Trophoblast cell (in vitro differentiated cells and primary cell): ENCODE data around the gene HOXA1.
A peak's percentile ranks its signal among the peaks of the same experiment; 100 is the strongest.

Experiments used
- DNase-seq, 2 donors: peaks; one replicate each; pipeline ENCODE4 v3.0.0-alpha.2; 2016
- H2AFZ ChIP-seq: 2 replicates; pipeline ENCODE4 v1.6.1; 2013; ENCODE audit warnings: low read length, moderate library complexity, mild to moderate bottlenecking; ENCODE audit not compliant: insufficient read depth, poor library complexity
- H2AK5ac ChIP-seq: 2 replicates; pipeline ENCODE4 v1.6.1; 2013; ENCODE audit warnings: mild to moderate bottlenecking, low read length
- H2BK120ac ChIP-seq: 2 replicates; pipeline ENCODE4 v1.6.1; 2013; ENCODE audit warnings: low read length, mild to moderate bottlenecking, moderate library complexity; ENCODE audit not compliant: insufficient read depth, poor library complexity
- H2BK12ac ChIP-seq: 2 replicates; pipeline ENCODE4 v1.6.1; 2013; ENCODE audit warnings: mild to moderate bottlenecking, low read length, moderate library complexity
- H2BK5ac ChIP-seq: 2 replicates; pipeline ENCODE4 v1.6.1; 2013; ENCODE audit warnings: low read length, low read depth, moderate library complexity, mild to moderate bottlenecking; ENCODE audit not compliant: poor library complexity
- H3K14ac ChIP-seq: 2 replicates; pipeline ENCODE4 v1.6.1; 2013; ENCODE audit warnings: mild to moderate bottlenecking, low read length
- H3K18ac ChIP-seq: 2 replicates; pipeline ENCODE4 v1.6.1; 2013; ENCODE audit warnings: mild to moderate bottlenecking, low read length
- H3K23ac ChIP-seq: 2 replicates; pipeline ENCODE4 v1.6.1; 2013; ENCODE audit warnings: low read length
- H3K27ac ChIP-seq: 2 replicates; pipeline ENCODE4 v1.5.1; 2013; ENCODE audit warnings: low read depth, mild to moderate bottlenecking, inconsistent platforms, low read length, moderate library complexity
- H3K27me3 ChIP-seq: 2 replicates; pipeline ENCODE4 v1.6.1; 2013; ENCODE audit warnings: inconsistent platforms, mild to moderate bottlenecking, low read length, moderate library complexity; ENCODE audit not compliant: insufficient read depth
- H3K36me3 ChIP-seq, 2 experiments: 1 replicate in 1 of 2; 2 replicates in 1 of 2; pipeline ENCODE4 v1.6.1; 2013; ENCODE audit warnings: low read length in 2 of 2, mild to moderate bottlenecking in 2 of 2, moderate library complexity in 1 of 2; ENCODE audit not compliant: insufficient read depth in 2 of 2, control insufficient read depth in 1 of 2
- H3K4ac ChIP-seq: 2 replicates; pipeline ENCODE4 v1.6.1; 2013; ENCODE audit warnings: low read depth, mild to moderate bottlenecking, low read length, moderate library complexity
- H3K4me1 ChIP-seq, 2 experiments: 1 replicate in 1 of 2; 2 replicates in 1 of 2; pipeline ENCODE4 v1.6.1; 2013; ENCODE audit warnings: low read length in 2 of 2, mild to moderate bottlenecking in 2 of 2, moderate library complexity in 1 of 2; ENCODE audit not compliant: insufficient read depth in 2 of 2, control insufficient read depth in 1 of 2
- H3K4me2 ChIP-seq: 2 replicates; pipeline ENCODE4 v1.6.1; 2013; ENCODE audit warnings: inconsistent platforms, mild to moderate bottlenecking, low read length, moderate library complexity
- H3K4me3 ChIP-seq: 2 replicates; pipeline ENCODE4 v1.5.1; 2013; ENCODE audit warnings: mild to moderate bottlenecking, low read depth, low read length, inconsistent platforms
- H3K79me1 ChIP-seq: one replicate; pipeline ENCODE4 v1.6.1; 2013; ENCODE audit warnings: low read length
- H3K79me2 ChIP-seq: 2 replicates; pipeline ENCODE4 v1.6.1; 2013; ENCODE audit warnings: low read length, mild to moderate bottlenecking; ENCODE audit not compliant: control insufficient read depth, insufficient read depth, poor library complexity
- H3K9ac ChIP-seq: 2 replicates; pipeline ENCODE4 v1.6.1; 2013; ENCODE audit warnings: mild to moderate bottlenecking, low read length
- H3K9me3 ChIP-seq: 2 replicates; pipeline ENCODE4 v1.6.1; 2013; ENCODE audit warnings: low read depth, mild to moderate bottlenecking, control low read depth, inconsistent platforms, low read length; ENCODE audit not compliant: insufficient read depth
- H4K12ac ChIP-seq: 2 replicates; pipeline ENCODE4 v1.6.1; 2013; ENCODE audit warnings: low read depth, mild to moderate bottlenecking, low read length, moderate library complexity
- H4K8ac ChIP-seq: 2 replicates; pipeline ENCODE4 v1.6.1; 2013; ENCODE audit warnings: low read depth, mild to moderate bottlenecking, low read length, moderate library complexity
- H4K91ac ChIP-seq: one replicate; pipeline ENCODE4 v1.6.1; 2013; ENCODE audit warnings: low read depth, mild to moderate bottlenecking, low read length, moderate library complexity
- WGBS: extraction: QIAGEN DNeasy Blood & Tissue Kit; methylation state at CpG from one replicate; pipeline ENCODE4 v1.1.7; 2013; ENCODE audit warnings: missing lambda C conversion rate; ENCODE audit not compliant: insufficient read length, insufficient coverage; ENCODE audit errors: extremely low coverage; 5-methylcytosine and 5-hydroxymethylcytosine counted together

HOXA1 gene

DNA sequence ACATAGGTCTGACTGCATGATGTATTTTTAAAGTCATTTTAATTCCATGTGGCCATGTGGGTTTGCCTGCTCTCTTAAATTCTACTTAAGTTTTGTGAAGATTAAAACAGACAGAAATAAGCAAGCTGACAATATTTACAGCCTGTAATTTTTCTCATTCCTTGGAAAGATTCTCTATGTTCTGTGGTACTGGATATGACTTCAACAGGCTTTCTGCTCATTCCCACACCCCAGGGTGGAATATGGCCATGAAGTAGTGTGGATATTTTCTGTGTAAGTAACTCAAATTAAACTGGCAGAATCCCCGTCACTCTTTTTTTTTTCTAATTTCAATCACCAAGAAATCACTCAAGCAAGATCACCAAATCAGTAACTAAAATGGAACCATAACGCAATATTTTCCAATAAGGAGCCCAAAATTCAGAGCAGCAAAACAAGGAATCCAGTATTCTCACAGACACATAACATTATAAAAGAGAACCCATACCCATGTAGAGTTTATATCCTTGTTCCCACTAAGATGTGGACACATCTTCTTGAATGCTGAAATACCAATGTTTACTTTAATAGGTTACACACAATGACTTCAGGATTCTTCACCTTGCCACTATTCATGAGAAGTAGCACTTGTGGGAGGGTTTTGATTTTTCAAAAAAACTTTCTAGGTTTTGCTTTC lies 42.0 kb upstream of the HOXA1 start:
- no peaks in the 10 kb centered on the region for H3K79me1 ChIP-seq
- H3K23ac ChIP-seq, result no peak overlapping the region
- no CpG with 5 or more reads among the region's 2 CpGs for WGBS
- no peak overlapping the region for H2BK120ac ChIP-seq
- H4K91ac ChIP-seq, result no peak overlapping the region
- H2AK5ac ChIP-seq, result no peak overlapping the region
- peaks cover 0 to under 1% of the 10 kb centered on the region in 2 experiments for H3K4me1 ChIP-seq
- no peak overlapping the region for H4K12ac ChIP-seq
- H3K18ac ChIP-seq, result no peak overlapping the region
- peaks cover 79% of the 10 kb centered on the region for H3K27me3 ChIP-seq
- no peak overlapping the region for H3K27ac ChIP-seq
- H3K36me3 ChIP-seq, result no peaks in the 10 kb centered on the region
- no peak for DNase-seq
- H3K9ac ChIP-seq, result no peak overlapping the region
- no peak overlapping the region for H2AFZ ChIP-seq
- no peak overlapping the region for H2BK12ac ChIP-seq
- H3K4ac ChIP-seq, result no peak overlapping the region
- no peaks in the 10 kb centered on the region for H3K79me2 ChIP-seq
- no peak overlapping the region for H2BK5ac ChIP-seq
- no peak overlapping the region for H3K4me3 ChIP-seq
- no peak overlapping the region for H4K8ac ChIP-seq
- H3K4me2 ChIP-seq, result no peak overlapping the region
- H3K9me3 ChIP-seq, result no peaks in the 10 kb centered on the region
- H3K14ac ChIP-seq, result no peak overlapping the region

DNA sequence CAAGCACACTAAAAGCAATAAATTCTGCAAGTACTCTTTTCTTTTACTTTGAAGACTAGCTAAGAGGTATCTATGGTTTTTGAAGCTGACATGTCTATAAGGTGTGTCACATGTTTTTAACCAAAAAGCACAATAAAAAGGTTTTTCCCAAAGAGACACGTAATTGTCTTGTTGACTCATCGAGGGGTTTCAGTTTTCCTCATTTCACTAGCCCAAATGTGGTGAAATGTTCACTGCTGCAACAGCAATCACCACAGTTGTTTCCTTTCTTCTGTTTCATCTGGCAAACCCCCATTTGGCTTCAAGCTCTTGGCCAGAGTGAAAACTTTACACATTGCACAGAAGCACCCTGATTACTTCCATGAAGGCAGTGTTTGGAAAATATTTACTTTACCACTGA lies 38.6 kb upstream of the HOXA1 start:
- Histone ChIP-seq H3K9me3 (peaks cover 11% of the 10 kb centered on the region), H3K4ac (no peak overlapping the region), H3K9ac (no peak overlapping the region), H4K12ac (no peak overlapping the region), H3K14ac (no peak overlapping the region), H2BK5ac (no peak overlapping the region), H3K36me3 (no peaks in the 10 kb centered on the region), H3K4me2 (no peak overlapping the region), H2BK120ac (no peak overlapping the region), H3K18ac (no peak overlapping the region), H3K23ac (no peak overlapping the region), H2BK12ac (no peak overlapping the region), H3K27me3 (peaks cover 71% of the 10 kb centered on the region), H2AFZ (no peak overlapping the region), H4K8ac (no peak overlapping the region), H2AK5ac (no peak overlapping the region), H4K91ac (no peak overlapping the region), H3K79me2 (no peaks in the 10 kb centered on the region), H3K79me1 (no peaks in the 10 kb centered on the region), H3K27ac (no peak overlapping the region), H3K4me3 (no peak overlapping the region), H3K4me1 (peaks cover 8 to 10% of the 10 kb centered on the region in 2 experiments)
- DNase-seq, result peak in 1 of 2 donors; percentile 19
- no CpG with 5 or more reads among the region's 2 CpGs for WGBS

DNA sequence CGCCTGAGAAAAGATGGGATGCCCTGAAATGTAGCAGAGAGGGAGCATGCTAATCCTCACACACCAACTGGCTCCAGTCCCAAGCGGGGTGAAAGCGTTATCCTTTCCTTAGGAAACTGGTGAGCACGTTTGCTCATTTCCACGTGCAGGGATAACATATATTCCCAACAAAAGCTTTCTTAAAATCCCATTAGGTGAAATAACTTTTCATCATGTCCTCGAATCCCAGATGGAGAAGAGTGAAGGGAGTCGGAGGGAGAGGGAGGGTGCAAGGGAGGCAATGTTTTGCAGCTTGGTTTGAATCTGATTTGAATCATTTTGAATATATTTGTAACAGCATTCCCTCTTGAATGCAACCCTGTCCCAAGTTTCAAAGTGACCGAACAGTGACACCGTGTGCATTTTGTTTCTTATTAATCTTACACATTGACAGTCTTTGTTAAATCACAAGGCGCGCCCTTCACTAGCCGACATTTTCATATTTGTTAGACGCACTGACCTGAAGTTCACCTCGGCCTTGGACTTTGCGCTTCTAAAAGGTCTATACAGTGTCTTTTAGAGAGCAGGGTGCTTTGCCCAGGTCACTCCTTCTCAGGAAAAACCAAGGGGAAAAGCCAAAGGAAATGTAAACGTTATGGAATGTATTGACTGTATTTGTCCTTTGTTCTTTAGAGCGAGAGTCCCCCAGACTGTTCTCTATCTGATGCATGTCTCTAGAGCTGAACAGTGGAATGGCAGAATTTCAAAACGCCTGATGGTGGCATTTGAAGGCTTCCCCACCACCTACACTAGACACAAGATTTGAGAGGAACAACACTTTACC lies 37.8 kb upstream of the HOXA1 start:
- peaks cover 71% of the 10 kb centered on the region for H3K27me3 ChIP-seq
- no peak overlapping the region for H3K4me2 ChIP-seq
- no peak overlapping the region for H3K14ac ChIP-seq
- no peaks in the 10 kb centered on the region for H3K79me1 ChIP-seq
- H2AFZ ChIP-seq, result no peak overlapping the region
- H4K12ac ChIP-seq, result no peak overlapping the region
- no peak overlapping the region for H2BK120ac ChIP-seq
- no peaks in the 10 kb centered on the region for H3K79me2 ChIP-seq
- H3K9me3 ChIP-seq, result peaks cover 14% of the 10 kb centered on the region
- no peak overlapping the region for H3K18ac ChIP-seq
- H3K4ac ChIP-seq, result no peak overlapping the region
- H3K23ac ChIP-seq, result no peak overlapping the region
- H3K36me3 ChIP-seq, result no peaks in the 10 kb centered on the region
- WGBS, result no CpG with 5 or more reads among the region's 18 CpGs
- no peak overlapping the region for H4K8ac ChIP-seq
- no peak for DNase-seq
- H3K9ac ChIP-seq, result no peak overlapping the region
- H2BK5ac ChIP-seq, result no peak overlapping the region
- no peak overlapping the region for H3K4me3 ChIP-seq
- no peak overlapping the region for H4K91ac ChIP-seq
- H2BK12ac ChIP-seq, result no peak overlapping the region
- no peak overlapping the region for H2AK5ac ChIP-seq
- no peak overlapping the region for H3K27ac ChIP-seq
- H3K4me1 ChIP-seq, result peaks cover 8 to 10% of the 10 kb centered on the region in 2 experiments

DNA sequence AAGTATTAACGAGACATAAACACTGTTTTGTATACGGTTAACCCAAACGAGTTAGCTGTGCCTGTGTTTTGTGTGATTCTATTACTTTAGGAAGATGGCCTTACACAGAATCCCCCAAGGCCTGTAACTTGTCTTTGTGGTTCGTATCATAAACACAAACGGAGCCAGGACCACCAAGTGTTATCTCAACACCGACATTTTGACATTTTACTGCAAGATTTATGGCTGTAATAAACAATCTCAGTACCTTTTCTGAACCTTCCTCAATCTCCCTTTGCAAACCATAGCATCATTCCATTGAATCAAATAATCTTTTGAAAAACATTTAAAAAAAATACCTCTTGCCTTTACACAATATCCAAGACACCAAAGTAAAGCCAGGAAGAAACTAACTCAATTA lies 37.2 kb upstream of the HOXA1 start:
- H3K4me2 ChIP-seq, result no peak overlapping the region
- H3K18ac ChIP-seq, result no peak overlapping the region
- H3K27me3 ChIP-seq, result peaks cover 72% of the 10 kb centered on the region
- no peak overlapping the region for H3K4ac ChIP-seq
- H3K27ac ChIP-seq, result no peak overlapping the region
- no peaks in the 10 kb centered on the region for H3K79me2 ChIP-seq
- H4K8ac ChIP-seq, result no peak overlapping the region
- H2BK12ac ChIP-seq, result no peak overlapping the region
- peaks cover 8 to 10% of the 10 kb centered on the region in 2 experiments for H3K4me1 ChIP-seq
- no peak for DNase-seq
- H3K4me3 ChIP-seq, result no peak overlapping the region
- peaks cover 14% of the 10 kb centered on the region for H3K9me3 ChIP-seq
- H3K36me3 ChIP-seq, result no peaks in the 10 kb centered on the region
- no peak overlapping the region for H4K12ac ChIP-seq
- no peak overlapping the region for H2AK5ac ChIP-seq
- H2BK120ac ChIP-seq, result no peak overlapping the region
- H4K91ac ChIP-seq, result no peak overlapping the region
- H3K9ac ChIP-seq, result no peak overlapping the region
- H2AFZ ChIP-seq, result no peak overlapping the region
- H3K23ac ChIP-seq, result no peak overlapping the region
- H3K14ac ChIP-seq, result no peak overlapping the region
- no peaks in the 10 kb centered on the region for H3K79me1 ChIP-seq
- no CpG with 5 or more reads among the region's 6 CpGs for WGBS
- no peak overlapping the region for H2BK5ac ChIP-seq
